Erythroblast (primary cell): ENCODE results near the gene CCDC192.

Experiments
- GATA1 ChIP-seq: IDR thresholded peaks from 2 replicates; pipeline ENCODE4 v1.6.1; 2011; ENCODE audit warnings: low read depth, mild to moderate bottlenecking, control low read depth, low read length, moderate library complexity
- POLR2A ChIP-seq: IDR thresholded peaks from 2 replicates; pipeline ENCODE4 v1.6.1; 2011; ENCODE audit warnings: mild to moderate bottlenecking, low read length

DNA sequence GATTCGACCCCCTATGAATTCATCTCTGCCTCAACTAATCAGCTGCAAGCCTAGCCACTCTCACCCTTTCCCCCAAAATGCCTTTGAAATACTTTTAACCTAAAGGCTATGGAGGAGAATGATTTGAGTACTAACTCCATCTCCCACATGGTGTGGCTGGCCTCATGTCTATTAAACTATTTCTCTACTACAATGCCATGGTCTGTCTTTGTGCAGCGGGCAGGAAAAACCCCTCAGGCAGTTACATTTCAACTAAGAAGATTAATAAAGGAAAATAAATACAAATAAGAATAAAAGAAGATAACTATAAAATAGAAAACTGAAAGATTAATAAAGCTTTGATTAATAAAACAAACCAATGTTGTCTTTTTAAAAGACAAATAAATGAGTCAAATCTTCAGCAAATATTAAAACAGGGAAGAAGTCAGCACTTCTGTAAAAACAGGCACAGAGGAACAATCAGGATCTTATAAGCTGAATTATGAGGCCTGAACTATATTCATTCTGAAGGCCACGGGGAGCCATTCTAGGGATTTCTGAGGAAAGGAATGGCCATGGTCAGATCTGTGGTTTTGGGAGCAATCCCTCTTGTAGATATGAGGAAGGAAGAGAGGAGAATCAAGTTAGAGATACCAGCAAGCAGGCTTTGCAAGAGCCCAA lies 264.3 kb downstream of the CCDC192 start:
- TF ChIP-seq POLR2A (no peak), GATA1 (no peak)
